HCT116 (cell line): ENCODE data around the gene ADGRL3. TPM values are rescaled to one million over a fixed set of nuclear protein-coding genes. Genes with fewer than 3 reads are reported as not detected.

ENCODE experiments used
- ATAC-seq: fragments of 200-7000 bp; cut with Tn5 transposase; 2 replicates; pipeline ENCODE4 v1.9.1; 2020; ENCODE audit warnings: mild to moderate bottlenecking, moderate library complexity
- BruUV-seq: library from RNA; stranded (reverse); fragments of 400-500 nt; replicated peaks from 2 replicates; lab custom pipeline; 2021; lab: Mats Ljungman, UMichigan
- CTCF ChIA-PET: fragments of 300-600 bp; sonication (Branson Sonifier 250); formaldehyde crosslinking; loops from one replicate; lab custom pipeline; 2021; ENCODE audit warnings: antibody characterized with exemption; lab: Charles Lee
- POLR2A ChIA-PET: fragments of 300-600, 350-600 bp; sonication (Branson Sonifier 250); formaldehyde crosslinking; loops from one replicate; lab custom pipeline; 2021; ENCODE audit warnings: antibody characterized with exemption; lab: Charles Lee
- RAD21 ChIA-PET, 2 experiments: fragments of 300-600 bp; sonication (Branson Sonifier 250); formaldehyde crosslinking; loops; one replicate each; lab custom pipeline; 2023; ENCODE audit warnings: low total read pairs in 2 of 2; ENCODE audit not compliant: uncharacterized antibody in 2 of 2, unreplicated experiment in 2 of 2, low non-redundant PET in 1 of 2; lab: Charles Lee
- DNase-seq: peaks from one replicate; pipeline ENCODE4 v3.0.0-alpha.2; 2010; ENCODE audit warnings: low read depth, low spot score
- H2AFZ ChIP-seq: fragments of 200-600 bp; shearing (Covaris generic), sonication (generic); 2 replicates; pipeline ENCODE4 v1.6.1; 2017; ENCODE audit warnings: low read depth, mixed run types, mixed read lengths, antibody characterized with exemption, low read length; ENCODE audit not compliant: poor library complexity, severe bottlenecking
- H3K27ac ChIP-seq: 2 replicates; pipeline ENCODE4 v1.5.1; 2012; ENCODE audit warnings: low read depth, low read length
- H3K27me3 ChIP-seq: fragments of 200-600 bp; sonication (generic); 2 replicates; pipeline ENCODE4 v1.6.1; 2016; ENCODE audit warnings: mixed run types, low read length, mixed read lengths; ENCODE audit not compliant: insufficient read depth
- H3K36me3 ChIP-seq, 2 experiments: fragments of 200-500 bp in 1 of 2; fragments of 200-600 bp in 1 of 2; sonication (Bioruptor generic) in 1 of 2; sonication (generic) in 1 of 2; 2 replicates each; pipeline versions ENCODE4 v1.5.1 to v1.6.1; 2014 to 2016; ENCODE audit warnings: low read length in 2 of 2, inconsistent platforms in 1 of 2, mixed read lengths in 1 of 2, mixed run types in 1 of 2; ENCODE audit not compliant: insufficient read depth in 2 of 2, control insufficient read depth in 1 of 2
- H3K4me1 ChIP-seq, 2 experiments: fragments of 200-600 bp in 1 of 2; sonication (generic) in 1 of 2; 2 replicates each; pipeline versions ENCODE4 v1.5.1 to v1.6.1; 2012 to 2017; ENCODE audit warnings: low read length in 2 of 2, inconsistent platforms in 1 of 2, mild to moderate bottlenecking in 1 of 2, mixed read lengths in 1 of 2, mixed run types in 1 of 2, moderate library complexity in 1 of 2; ENCODE audit not compliant: insufficient read depth in 2 of 2, control insufficient read depth in 1 of 2
- H3K4me2 ChIP-seq: fragments of 200-600 bp; sonication (generic); 2 replicates; pipeline ENCODE4 v1.6.1; 2017; ENCODE audit warnings: mixed run types, low read length, mixed read lengths
- H3K4me3 ChIP-seq, 2 experiments: fragments of 200-600 bp in 1 of 2; sonication (generic) in 1 of 2; replicated peaks in 1 of 2; 2 replicates each; pipeline ENCODE4 v1.5.1; 2011 to 2016; ENCODE audit warnings: low read length in 2 of 2, control low read depth in 1 of 2, low read depth in 1 of 2, mild to moderate bottlenecking in 1 of 2, mixed read lengths in 1 of 2, mixed run types in 1 of 2
- H3K79me2 ChIP-seq: fragments of 200-600 bp; sonication (generic); 2 replicates; pipeline ENCODE4 v1.6.1; 2017; ENCODE audit warnings: mild to moderate bottlenecking, mixed run types, low read length, moderate library complexity, mixed read lengths; ENCODE audit not compliant: insufficient read depth
- H3K9ac ChIP-seq: fragments of 200-600 bp; sonication (generic); 2 replicates; pipeline ENCODE4 v1.6.1; 2016; ENCODE audit warnings: low read length, mixed read lengths
- H3K9me2 ChIP-seq: fragments of 200-600 bp; sonication (generic), shearing (Covaris generic); 2 replicates; pipeline ENCODE4 v1.6.1; 2017; ENCODE audit warnings: mixed run types, mild to moderate bottlenecking, moderate library complexity; ENCODE audit not compliant: insufficient read depth
- H3K9me3 ChIP-seq, 2 experiments: fragments of 200-500 bp in 1 of 2; fragments of 200-600 bp in 1 of 2; sonication (Bioruptor generic) in 1 of 2; sonication (generic) in 1 of 2; 2 replicates each; pipeline ENCODE4 v1.6.1; 2014 to 2017; ENCODE audit warnings: low read length in 2 of 2, mixed read lengths in 2 of 2, inconsistent platforms in 1 of 2, low read depth in 1 of 2, mild to moderate bottlenecking in 1 of 2, mixed run types in 1 of 2, moderate library complexity in 1 of 2; ENCODE audit not compliant: control insufficient read depth in 1 of 2, insufficient read depth in 1 of 2
- H4K20me1 ChIP-seq: fragments of 200-600 bp; sonication (generic), shearing (Covaris generic); 2 replicates; pipeline ENCODE4 v1.6.1; 2017; ENCODE audit warnings: mixed run types, mild to moderate bottlenecking, moderate library complexity; ENCODE audit not compliant: insufficient read depth
- CBX3 ChIP-seq: IDR thresholded peaks from 2 replicates; pipeline ENCODE4 v1.6.1; 2012; ENCODE audit warnings: low read depth
- CTCF ChIP-seq, 3 experiments: fragments of 200-600 bp in 1 of 3; sonication (generic) in 1 of 3; IDR thresholded peaks in 2 of 3; conservative IDR thresholded peaks in 1 of 3; 2 replicates each; pipeline ENCODE4 v1.5.1; 2012 to 2017; ENCODE audit warnings: low read depth in 2 of 3, low read length in 2 of 3, antibody characterized with exemption in 1 of 3, borderline replicate concordance in 1 of 3, control low read depth in 1 of 3, mild to moderate bottlenecking in 1 of 3, mixed read lengths in 1 of 3, mixed run types in 1 of 3, moderate library complexity in 1 of 3; ENCODE audit not compliant: insufficient read depth in 1 of 3
- EGR1 ChIP-seq: IDR thresholded peaks from 2 replicates; pipeline ENCODE4 v1.6.1; 2012; ENCODE audit warnings: low read depth
- EZH2 ChIP-seq: fragments of 200-600 bp; sonication (generic); IDR thresholded peaks from 2 replicates; pipeline ENCODE4 v1.6.1; 2017; ENCODE audit warnings: antibody characterized with exemption, mixed run types
- EZH2phosphoT487 ChIP-seq: fragments of 200-600 bp; IDR thresholded peaks from 2 replicates; pipeline ENCODE4 v1.6.1; 2018; ENCODE audit warnings: antibody characterized with exemption, borderline replicate concordance
- FOSL1 ChIP-seq: IDR thresholded peaks from 2 replicates; pipeline ENCODE4 v1.6.1; 2012; ENCODE audit warnings: low read depth
- JUND ChIP-seq: IDR thresholded peaks from 2 replicates; pipeline ENCODE4 v1.6.1; 2012
- RAD21 ChIP-seq: IDR thresholded peaks from 2 replicates; pipeline ENCODE4 v1.6.1; 2012; ENCODE audit warnings: low read depth, mild to moderate bottlenecking
- SP1 ChIP-seq: IDR thresholded peaks from 2 replicates; pipeline ENCODE4 v1.6.1; 2012; ENCODE audit warnings: low read depth
- TCF7L2 ChIP-seq: IDR thresholded peaks from 2 replicates; pipeline ENCODE4 v1.7.0; 2011; ENCODE audit warnings: borderline replicate concordance, inconsistent platforms; ENCODE audit not compliant: insufficient read depth, insufficient read length; ENCODE audit errors: extremely low read depth
- YY1 ChIP-seq: IDR thresholded peaks from 2 replicates; pipeline ENCODE4 v1.6.1; 2011; ENCODE audit warnings: low read length, low read depth, moderate library complexity, mild to moderate bottlenecking; ENCODE audit not compliant: insufficient replicate concordance; ENCODE audit errors: extremely low read depth
- ZBTB33 ChIP-seq: IDR thresholded peaks from 2 replicates; pipeline ENCODE4 v1.6.1; 2011; ENCODE audit warnings: mild to moderate bottlenecking, low read length, moderate library complexity; ENCODE audit not compliant: insufficient replicate concordance; ENCODE audit errors: extremely low read depth
- ZFX ChIP-seq: fragments of 450-650 bp; IDR thresholded peaks from 2 replicates; pipeline ENCODE4 v1.6.1; 2017
- intact Hi-C: fragments of 100-400 bp; cut with micrococcal nuclease; formaldehyde crosslinking; loops from 2 replicates; pipeline ENCODE4 v1.10.0; 2022
- total RNA-seq: library from RNA; stranded (reverse); gene quantifications from one replicate; pipeline ENCODE4 v1.2.1, GENCODE V29; 2021; ENCODE audit not compliant: unreplicated experiment

The ADGRL3 gene
- total RNA-seq, 1 experiment from 2014 or later = not detected

DNA sequence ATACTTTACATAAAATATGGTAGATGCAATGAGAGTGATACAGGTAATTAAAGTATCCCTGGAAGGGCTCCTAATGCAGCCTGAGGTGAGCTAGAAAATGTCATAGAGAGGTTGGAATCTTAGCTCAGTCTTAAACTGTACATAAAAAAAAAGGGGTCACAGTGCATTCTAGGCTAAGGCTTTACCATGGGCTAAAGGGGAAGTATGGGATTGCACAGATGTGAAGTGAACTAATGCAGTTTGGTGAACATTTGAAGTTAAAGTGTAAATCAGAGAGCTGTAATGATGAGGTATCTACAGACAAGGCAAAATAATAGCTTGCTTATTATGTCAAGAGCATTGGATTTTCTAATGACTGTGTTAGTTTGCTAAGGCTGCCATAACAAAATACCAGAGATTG, 405.9 kb downstream of the ADGRL3 start (continued):
- no peak for TF ChIP-seq CTCF (IDR thresholded peaks at IDR 0.05 in 2 of 3, conservative IDR thresholded peaks at IDR 0.05 in 1 of 3; ENCODE audit: borderline replicate concordance in 1 of 3, insufficient read depth in 1 of 3, low read depth in 2 of 3, low read length in 2 of 3)

DNA sequence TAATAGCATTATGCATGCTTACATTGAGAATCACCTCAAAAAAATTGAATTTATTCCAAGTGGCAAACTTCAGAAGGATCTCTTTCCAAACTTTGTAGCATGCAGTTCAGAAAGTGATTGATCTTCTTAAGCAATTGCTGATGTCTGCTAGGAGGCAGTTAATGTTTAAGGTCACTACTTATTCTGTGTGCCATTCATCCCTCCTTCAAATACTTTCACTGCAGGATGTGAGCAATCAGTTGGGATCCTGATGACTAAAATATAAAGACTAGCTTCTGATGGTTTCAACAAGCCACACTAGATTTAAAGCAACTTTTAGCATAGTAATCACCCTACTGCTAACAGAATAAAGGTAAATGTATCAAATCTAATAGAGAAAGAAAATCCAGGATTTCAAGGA, 414.1 kb downstream of the ADGRL3 start:
- H3K36me3 ChIP-seq = no peaks in the 10 kb centered on the region; a peak in 1 of 4 replicates
- RAD21 ChIA-PET = no interaction called here
- H3K4me2 ChIP-seq = no peak overlapping the region
- H4K20me1 ChIP-seq = no peaks in the 10 kb centered on the region
- no peak for TF ChIP-seq CBX3
- TF ChIP-seq EZH2phosphoT487 = no peak
- TF ChIP-seq SP1 = no peak
- TF ChIP-seq EGR1 = no peak
- TF ChIP-seq ZFX = no peak
- TF ChIP-seq FOSL1 = no peak
- no peak for TF ChIP-seq TCF7L2
- no peak for TF ChIP-seq YY1
- no peak for TF ChIP-seq RAD21
- TF ChIP-seq ZBTB33 = no peak
- no peak for TF ChIP-seq JUND
- no peak for TF ChIP-seq EZH2
- TF ChIP-seq, all 23 proteins: peak for 0
- POLR2A ChIA-PET = no interaction called here
- DNase-seq (no peak), ATAC-seq (no peak)
- no peak overlapping the region for H3K27ac ChIP-seq
- no peak overlapping the region for H3K4me3 ChIP-seq
- CTCF ChIA-PET = no interaction called here
- no peaks in the 10 kb centered on the region for H3K9me2 ChIP-seq
- BruUV-seq = no TSS peak
- intact Hi-C loops = no loop called here
- no peaks in the 10 kb centered on the region for H3K4me1 ChIP-seq
- peaks cover 6 to 17% of the 10 kb centered on the region in 2 experiments; a peak in 2 of 4 replicates for H3K9me3 ChIP-seq
- H3K27me3 ChIP-seq = no peaks in the 10 kb centered on the region
- no peak overlapping the region for H3K9ac ChIP-seq
- H3K79me2 ChIP-seq = no peaks in the 10 kb centered on the region
- H2AFZ ChIP-seq = no peak overlapping the region
